T-cell (primary cell): Measurements from ENCODE around the gene RRP36. TPM values are rescaled to one million over a fixed set of nuclear protein-coding genes. Genes with fewer than 3 reads are reported as not detected.

Source experiments
- ATAC-seq, 4 experiments: fragments of 200-7000 bp in 3 of 4; fragments of 150-1000 bp in 1 of 4; cut with Tn5 transposase; replicated peaks in 1 of 4; 1 replicate in 3 of 4; 2 replicates in 1 of 4; pipeline ENCODE4 v1.10.0; 2021; ENCODE audit warnings: moderate library complexity in 3 of 4, mild to moderate bottlenecking in 2 of 4, moderate number of reproducible peaks in 1 of 4
- CTCF ChIA-PET, 2 donors: fragments of 300-600 bp; sonication (Branson Sonifier 250); formaldehyde crosslinking; loops; one replicate each; lab custom pipeline; 2022; ENCODE audit warnings: antibody characterized with exemption in 2 of 2; lab: Charles Lee
- POLR2A ChIA-PET, 2 donors: fragments of 300-600 bp; sonication (Branson Sonifier 250); formaldehyde crosslinking; loops; one replicate each; lab custom pipeline; 2022; ENCODE audit warnings: antibody characterized with exemption in 2 of 2; lab: Charles Lee
- DNase-seq, 35 experiments: peaks; one replicate each; pipeline versions ENCODE4 v3.0.0 to v3.0.0-alpha.2; 2013 to 2023
- H3K27ac ChIP-seq: one replicate; pipeline ENCODE4 v1.5.1; 2013; ENCODE audit warnings: low read length
- H3K27me3 ChIP-seq, 2 experiments: replicated peaks in 1 of 2; 1 replicate in 1 of 2; 2 replicates in 1 of 2; pipeline versions ENCODE4 v1.6.1 to v1.7.0; 2013; ENCODE audit warnings: low read length in 1 of 2, mixed read lengths in 1 of 2; ENCODE audit not compliant: control insufficient read depth in 2 of 2, insufficient read depth in 2 of 2; ENCODE audit errors: extremely low read depth in 1 of 2
- H3K36me3 ChIP-seq, 2 donors: 1 replicate in 1 of 2; 2 replicates in 1 of 2; pipeline versions ENCODE4 v1.6.1 to v1.7.0; 2013; ENCODE audit warnings: low read length in 1 of 2; ENCODE audit not compliant: control insufficient read depth in 2 of 2, insufficient read depth in 1 of 2; ENCODE audit errors: extremely low read depth in 1 of 2
- H3K4me1 ChIP-seq, 2 experiments: 1 replicate in 1 of 2; 2 replicates in 1 of 2; pipeline versions ENCODE4 v1.6.1 to v1.7.0; 2013; ENCODE audit warnings: low read length in 2 of 2, mixed read lengths in 1 of 2; ENCODE audit not compliant: insufficient read depth in 2 of 2, control insufficient read depth in 1 of 2; ENCODE audit errors: extremely low read depth in 1 of 2
- H3K4me3 ChIP-seq, 2 donors: 1 replicate in 1 of 2; 2 replicates in 1 of 2; pipeline versions ENCODE4 v1.5.1 to v1.7.0; 2013; ENCODE audit warnings: mild to moderate bottlenecking in 2 of 2, low read length in 1 of 2, moderate library complexity in 1 of 2; ENCODE audit not compliant: control insufficient read depth in 1 of 2; ENCODE audit errors: extremely low read depth in 1 of 2
- H3K9me3 ChIP-seq: 2 replicates; pipeline ENCODE4 v1.7.0; 2013
- H3K27ac Mint-ChIP-seq, 2 donors: one replicate each; pipeline ENCODE4 v1.8.0; 2020 to 2021; ENCODE audit warnings: mild to moderate bottlenecking in 2 of 2, mixed read lengths in 2 of 2
- H3K27me3 Mint-ChIP-seq, 2 donors: one replicate each; pipeline ENCODE4 v1.8.0; 2021 to 2022; ENCODE audit warnings: mixed read lengths in 2 of 2
- H3K36me3 Mint-ChIP-seq: one replicate; pipeline ENCODE4 v1.8.0; 2021; ENCODE audit warnings: mixed read lengths
- H3K4me1 Mint-ChIP-seq, 3 donors: one replicate each; pipeline ENCODE4 v1.8.0; 2020 to 2022; ENCODE audit warnings: mixed read lengths in 3 of 3, mild to moderate bottlenecking in 1 of 3
- H3K4me3 Mint-ChIP-seq, 3 donors: one replicate each; pipeline ENCODE4 v1.8.0; 2020 to 2022; ENCODE audit warnings: mild to moderate bottlenecking in 3 of 3, mixed read lengths in 3 of 3, moderate library complexity in 3 of 3
- H3K9me3 Mint-ChIP-seq, 3 donors: one replicate each; pipeline ENCODE4 v1.8.0; 2020 to 2022; ENCODE audit warnings: mixed read lengths in 3 of 3
- WGBS: methylation state at CpG from one replicate; pipeline ENCODE4 v1.1.5; 2013; ENCODE audit warnings: missing lambda C conversion rate; ENCODE audit not compliant: insufficient coverage; 5-methylcytosine and 5-hydroxymethylcytosine counted together
- total RNA-seq, 35 experiments: library from RNA in 6 of 35; stranded (reverse) in 6 of 35; fragments of 120-200 nt in 1 of 35; gene quantifications; one replicate each; pipeline versions ENCODE4 v1.2.1 to v1.2.4 and lab custom pipeline; 2013 to 2026

The RRP36 gene
- total RNA-seq, 5 donors from 2014 or later (not counting 1 experiment from before 2014, with no cell fraction given), result 27.3 to 51.2 (median 47.3) TPM

DNA sequence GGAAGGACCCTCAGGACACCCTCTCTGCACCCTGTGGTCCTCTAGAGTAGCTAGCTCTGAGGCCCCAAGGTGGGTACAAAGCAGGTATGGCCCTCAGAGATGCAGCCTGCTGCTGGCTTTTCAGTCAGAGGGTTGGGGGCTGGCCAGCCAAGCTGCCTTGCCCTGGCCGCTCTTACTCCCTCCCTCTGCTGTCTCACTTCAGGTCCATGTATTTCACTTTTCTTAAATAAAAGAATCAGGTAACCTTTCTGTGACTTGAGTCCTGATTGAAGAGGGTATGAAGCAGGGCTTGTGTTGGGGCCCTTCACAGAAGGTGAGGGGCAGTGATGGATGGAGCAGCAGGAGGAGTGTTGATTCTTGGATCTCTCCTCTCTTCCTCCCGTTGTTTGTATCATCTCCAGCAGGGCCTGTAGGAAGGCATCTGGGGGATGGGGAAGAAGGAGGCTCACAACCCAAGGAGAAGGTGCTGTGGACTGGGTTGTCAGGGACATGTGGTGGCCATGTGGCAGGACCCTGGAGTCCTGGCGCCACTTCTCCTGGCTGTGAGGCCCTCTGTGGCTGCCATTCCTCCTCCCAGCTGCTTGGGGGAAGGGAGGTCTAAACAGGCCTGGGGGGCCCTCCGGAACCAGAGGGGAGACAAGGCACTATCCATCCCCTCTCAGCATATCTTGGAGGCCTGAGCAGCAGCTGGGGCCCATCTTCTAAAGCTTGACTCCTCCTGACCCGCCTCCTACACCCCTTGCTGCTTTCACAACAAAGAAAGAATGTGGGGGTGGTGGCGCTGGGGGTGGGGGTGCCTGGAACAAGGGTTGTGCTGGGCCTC lies 53.6 kb downstream of the RRP36 start:
- H3K4me3 Mint-ChIP-seq, result peak overlapping the region; percentile 34 to 65 (median 58)
- peaks cover 10 to 30% of the 10 kb centered on the region in 2 donors for H3K27me3 Mint-ChIP-seq
- Histone ChIP-seq H3K4me1 (peaks cover 0 to 23% of the 10 kb centered on the region in 2 experiments), H3K9me3 (no peaks in the 10 kb centered on the region), H3K27me3 (peaks cover 0 to 38% of the 10 kb centered on the region in 2 experiments), H3K27ac (no peak overlapping the region), H3K36me3 (peaks cover 8 to 11% of the 10 kb centered on the region in 2 donors), H3K4me3 (no peak overlapping the region)
- H3K27ac Mint-ChIP-seq, result no peak overlapping the region
- ATAC-seq (no peak), DNase-seq (no peak)
- peaks cover 41% of the 10 kb centered on the region for H3K36me3 Mint-ChIP-seq
- H3K4me1 Mint-ChIP-seq, result peaks cover 0 to 15% (median 6%) of the 10 kb centered on the region in 3 donors
- POLR2A ChIA-PET, result interaction anchor here in 1 of 2 donors (0.6 kb wide), 1 partner anchor 439 kb away, joined by 3 read pairs; no protein-coding TSS in a partner anchor
- CTCF ChIA-PET, result interaction anchor here in 1 of 2 donors (0.5 kb wide), 1 partner anchor 380 kb away, joined by 4 read pairs; no protein-coding TSS in a partner anchor
- no CpG with 5 or more reads among the region's 6 CpGs for WGBS
- no peaks in the 10 kb centered on the region for H3K9me3 Mint-ChIP-seq

DNA sequence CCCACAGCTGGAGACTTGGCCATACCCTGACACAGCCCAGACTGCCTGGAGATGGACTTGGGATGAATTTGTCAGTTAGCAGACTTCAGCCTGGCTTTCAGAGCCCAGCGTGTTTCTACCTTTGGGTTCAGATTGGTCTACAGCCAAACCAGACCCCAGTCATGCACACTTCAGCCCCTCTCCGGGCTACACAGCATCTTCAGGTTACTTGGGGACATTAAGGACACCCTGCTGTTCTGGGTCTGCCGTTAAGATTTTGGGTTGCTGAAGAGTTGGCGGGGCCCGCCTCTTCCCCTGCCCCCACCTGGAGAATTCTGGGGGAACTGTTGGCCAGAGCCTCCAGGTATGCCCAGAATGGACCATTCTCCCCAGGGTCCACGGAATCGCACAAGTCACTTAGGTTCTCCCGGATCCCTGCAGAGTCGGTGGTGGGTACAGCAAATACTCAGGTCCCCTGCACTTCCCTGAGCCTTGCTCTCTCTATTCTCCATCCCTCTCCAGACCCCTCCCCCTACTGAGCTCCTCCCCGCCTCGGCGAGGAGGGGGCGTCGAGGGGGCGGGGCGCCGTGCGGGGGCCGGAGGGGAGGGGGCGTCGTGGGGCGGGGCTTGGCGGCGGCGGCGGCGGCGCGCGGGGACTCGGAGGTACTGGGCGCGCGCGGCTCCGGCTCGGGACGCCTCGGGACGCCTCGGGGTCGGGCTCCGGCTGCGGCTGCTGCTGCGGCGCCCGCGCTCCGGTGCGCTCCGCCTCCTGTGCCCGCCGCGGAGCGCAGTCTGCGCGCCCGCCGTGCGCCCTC lies 54.4 kb downstream of the RRP36 start, which contains the start of gene PTK7:
PTK7 (plus strand) TSS at position 645 of the 794 bp plus-strand sequence. CDS start 175 bp downstream, outside the sequence.
- peak within 1 kb of the TSS; percentile 34 to 89 for H3K4me3 ChIP-seq
- Mint-ChIP-seq H3K27ac (no peak within 1 kb of the TSS), H3K4me1 (peaks cover 0 to 15% (median 6%) of the 10 kb centered on the region in 3 donors), H3K9me3 (no peaks in the 10 kb centered on the region), H3K36me3 (peaks cover 34% of the 10 kb centered on the region), H3K27me3 (peaks cover 10 to 30% of the 10 kb centered on the region in 2 donors), H3K4me3 (peak within 1 kb of the TSS; percentile 55 to 65 (median 59))
- H3K36me3 ChIP-seq, result peaks cover 8% of the 10 kb centered on the region in 2 donors
- peaks cover 0 to 23% of the 10 kb centered on the region in 2 experiments for H3K4me1 ChIP-seq
- peak; percentile 62 to 83 (median 68) for ATAC-seq
- no peaks in the 10 kb centered on the region for H3K9me3 ChIP-seq
- WGBS, result 5% methylated on average over 47 of the region's 60 CpGs
- ChIA-PET CTCF (no interaction called here), POLR2A (interaction anchor here in 1 of 2 donors (0.6 kb wide), 2 partner anchors 44 to 1089 kb away, joined by 4 to 7 read pairs; no protein-coding TSS in a partner anchor)
- H3K27ac ChIP-seq, result no peak within 1 kb of the TSS
- peaks cover 0 to 38% of the 10 kb centered on the region in 2 experiments for H3K27me3 ChIP-seq
- DNase-seq, result peak in 6 of 35 experiments; percentile 13 to 46 (median 16)

DNA sequence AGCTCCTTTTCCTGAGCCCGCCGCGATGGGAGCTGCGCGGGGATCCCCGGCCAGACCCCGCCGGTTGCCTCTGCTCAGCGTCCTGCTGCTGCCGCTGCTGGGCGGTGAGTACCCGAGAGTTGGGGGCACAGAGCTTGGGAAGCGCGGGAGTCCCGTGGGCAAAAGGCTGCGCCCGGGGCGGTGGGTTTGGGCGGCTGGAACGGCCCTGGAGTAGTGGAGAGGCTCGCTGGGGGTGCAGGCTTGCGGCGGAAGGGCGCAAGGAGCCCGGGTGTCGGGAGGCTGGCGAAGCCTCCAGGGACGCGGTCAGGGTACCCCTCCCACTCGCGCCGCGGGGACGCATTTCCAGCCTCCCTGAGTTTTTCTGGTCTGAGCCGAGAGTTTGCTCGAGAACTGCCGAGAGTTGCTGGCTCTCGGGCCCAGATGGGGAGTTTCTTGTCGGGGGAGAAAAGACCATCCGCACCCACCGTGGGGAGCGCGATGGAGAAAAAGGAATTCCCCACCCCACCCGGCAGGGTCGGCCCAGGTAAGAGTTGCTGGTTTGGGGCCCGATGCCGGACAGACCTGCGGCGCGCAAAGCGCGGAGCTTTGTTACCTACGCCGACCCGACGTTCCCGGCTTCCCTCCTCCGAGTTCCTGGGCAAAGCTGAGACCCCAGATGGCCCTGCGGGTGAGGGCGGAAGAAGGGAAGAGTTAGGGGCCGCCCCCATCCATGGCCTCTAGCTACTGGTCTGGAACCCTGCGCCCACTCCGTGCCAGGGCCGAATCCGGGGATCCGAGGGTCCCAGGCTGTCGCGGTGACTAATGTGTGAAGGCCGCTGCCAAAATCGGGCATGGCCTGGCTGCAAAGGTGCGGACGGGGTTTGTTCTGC lies 55.3 kb downstream of the RRP36 start:
- Histone ChIP-seq H3K4me1 (peaks cover 0 to 23% of the 10 kb centered on the region in 2 experiments), H3K4me3 (peak overlapping the region; percentile 34 to 89), H3K27ac (no peak overlapping the region), H3K9me3 (no peaks in the 10 kb centered on the region), H3K27me3 (peaks cover 0 to 38% of the 10 kb centered on the region in 2 experiments), H3K36me3 (peaks cover 2 to 8% of the 10 kb centered on the region in 2 donors)
- ATAC-seq, result peak in 3 of 4 experiments; percentile 14 to 25 (median 22)
- WGBS, result 1% methylated on average over 58 of the region's 72 CpGs
- Mint-ChIP-seq H3K36me3 (peaks cover 26% of the 10 kb centered on the region), H3K4me1 (peaks cover 0 to 15% (median 6%) of the 10 kb centered on the region in 3 donors), H3K27me3 (peaks cover 10 to 31% of the 10 kb centered on the region in 2 donors), H3K9me3 (no peaks in the 10 kb centered on the region), H3K27ac (no peak overlapping the region), H3K4me3 (peak overlapping the region; percentile 49 to 65 (median 59))
- peak in 1 of 35 experiments; percentile 23 for DNase-seq
- CTCF ChIA-PET, result no interaction called here
- POLR2A ChIA-PET, result interaction anchor here in 1 of 2 donors (0.6 to 0.8 kb wide), 2 partner anchors 17 to 22 kb away, joined by 5 to 10 read pairs; no protein-coding TSS in a partner anchor

DNA sequence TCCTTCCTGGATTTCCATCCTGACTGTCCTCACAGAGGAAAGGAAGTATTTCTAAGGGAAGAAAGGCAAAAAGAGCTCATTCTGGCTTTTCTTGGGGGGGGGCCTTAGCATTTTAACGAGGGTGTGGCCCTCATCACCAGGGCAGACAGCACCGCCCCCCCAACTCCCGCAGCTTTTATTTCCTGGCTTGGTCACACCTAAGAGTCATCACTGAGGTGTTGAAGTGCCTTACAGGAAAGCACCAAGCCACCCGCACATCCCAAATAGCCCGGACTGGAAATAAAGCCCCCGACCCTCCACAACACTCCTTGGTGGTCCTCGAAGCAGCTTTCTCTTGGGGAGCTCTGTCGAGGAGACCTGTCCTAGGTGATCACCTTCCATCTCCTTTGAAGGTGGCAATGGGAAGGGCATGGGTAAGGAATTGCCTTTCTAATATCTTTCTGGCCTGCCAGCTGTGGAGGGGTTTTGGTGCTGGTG lies 55.9 kb downstream of the RRP36 start:
- Mint-ChIP-seq H3K27me3 (peaks cover 10 to 32% of the 10 kb centered on the region in 2 donors), H3K4me1 (peaks cover 0 to 15% (median 6%) of the 10 kb centered on the region in 3 donors), H3K27ac (no peak overlapping the region), H3K4me3 (peak overlapping the region; percentile 17 to 65 (median 59)), H3K9me3 (no peaks in the 10 kb centered on the region), H3K36me3 (peaks cover 19% of the 10 kb centered on the region)
- DNase-seq, result no peak
- Histone ChIP-seq H3K27ac (no peak overlapping the region), H3K36me3 (peaks cover 0 to 6% of the 10 kb centered on the region in 2 donors), H3K27me3 (peaks cover 0 to 38% of the 10 kb centered on the region in 2 experiments), H3K4me1 (peaks cover 0 to 23% of the 10 kb centered on the region in 2 experiments), H3K4me3 (peak overlapping the region; percentile 34 to 89), H3K9me3 (no peaks in the 10 kb centered on the region)
- ChIA-PET POLR2A (interaction anchor here in 1 of 2 donors (0.8 kb wide), 1 partner anchor 23 kb away, joined by 5 read pairs; no protein-coding TSS in a partner anchor), CTCF (no interaction called here)
- no peak for ATAC-seq
- WGBS, result 24% methylated on average over 4 of the region's 8 CpGs

DNA sequence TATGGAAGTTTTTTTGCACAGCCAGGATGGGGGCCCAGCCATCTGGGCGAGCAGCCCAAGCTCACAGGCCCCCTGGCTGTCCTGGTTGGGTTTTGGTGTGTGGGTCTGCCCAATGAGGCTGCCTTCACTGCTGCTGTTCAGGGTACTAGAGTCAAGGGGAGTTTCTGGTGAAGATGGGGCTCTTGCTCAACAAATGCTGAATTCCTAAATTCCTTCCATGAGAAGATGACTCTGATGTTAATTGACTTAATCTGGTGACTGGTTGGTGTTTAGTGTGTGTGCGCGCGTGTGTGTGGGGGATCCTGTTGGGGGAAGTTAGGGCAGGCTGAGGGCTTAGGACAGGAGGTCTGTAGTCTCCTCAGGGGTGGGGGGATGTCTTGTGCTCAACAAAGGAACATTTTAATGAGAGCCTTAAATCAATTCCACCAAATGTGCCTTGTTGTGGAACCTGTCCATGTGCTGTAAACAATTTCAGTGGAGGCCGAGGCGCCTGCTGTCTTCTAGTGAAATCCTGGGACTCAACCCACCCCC lies 56.6 kb downstream of the RRP36 start:
- Histone ChIP-seq H3K4me3 (no peak overlapping the region), H3K27me3 (peaks cover 0 to 39% of the 10 kb centered on the region in 2 experiments), H3K4me1 (peaks cover 0 to 23% of the 10 kb centered on the region in 2 experiments), H3K36me3 (peaks cover 0 to 3% of the 10 kb centered on the region in 2 donors), H3K9me3 (no peaks in the 10 kb centered on the region), H3K27ac (no peak overlapping the region)
- no peak overlapping the region for H3K27ac Mint-ChIP-seq
- H3K36me3 Mint-ChIP-seq, result peaks cover 13% of the 10 kb centered on the region
- 96% methylated on average over 5 of the region's 6 CpGs for WGBS
- ChIA-PET POLR2A (no interaction called here), CTCF (no interaction called here)
- no peaks in the 10 kb centered on the region for H3K9me3 Mint-ChIP-seq
- DNase-seq (no peak), ATAC-seq (no peak)
- peak overlapping the region; percentile 4 to 65 (median 59) for H3K4me3 Mint-ChIP-seq
- peaks cover 0 to 15% (median 6%) of the 10 kb centered on the region in 3 donors for H3K4me1 Mint-ChIP-seq
- peaks cover 10 to 32% of the 10 kb centered on the region in 2 donors for H3K27me3 Mint-ChIP-seq
